ENCODE data around the gene ZSCAN10. TPM values are rescaled to one million over a fixed set of nuclear protein-coding genes. Genes with fewer than 3 reads are reported as not detected.
A peak's percentile ranks its signal among the peaks of the same experiment; 100 is the strongest.

Gene ZSCAN10
- total and polyA plus RNA-seq, 2 donors (not counting 1 experiment from before 2014, with no cell fraction given) = 0.02 TPM; not detected in 1

DNA sequence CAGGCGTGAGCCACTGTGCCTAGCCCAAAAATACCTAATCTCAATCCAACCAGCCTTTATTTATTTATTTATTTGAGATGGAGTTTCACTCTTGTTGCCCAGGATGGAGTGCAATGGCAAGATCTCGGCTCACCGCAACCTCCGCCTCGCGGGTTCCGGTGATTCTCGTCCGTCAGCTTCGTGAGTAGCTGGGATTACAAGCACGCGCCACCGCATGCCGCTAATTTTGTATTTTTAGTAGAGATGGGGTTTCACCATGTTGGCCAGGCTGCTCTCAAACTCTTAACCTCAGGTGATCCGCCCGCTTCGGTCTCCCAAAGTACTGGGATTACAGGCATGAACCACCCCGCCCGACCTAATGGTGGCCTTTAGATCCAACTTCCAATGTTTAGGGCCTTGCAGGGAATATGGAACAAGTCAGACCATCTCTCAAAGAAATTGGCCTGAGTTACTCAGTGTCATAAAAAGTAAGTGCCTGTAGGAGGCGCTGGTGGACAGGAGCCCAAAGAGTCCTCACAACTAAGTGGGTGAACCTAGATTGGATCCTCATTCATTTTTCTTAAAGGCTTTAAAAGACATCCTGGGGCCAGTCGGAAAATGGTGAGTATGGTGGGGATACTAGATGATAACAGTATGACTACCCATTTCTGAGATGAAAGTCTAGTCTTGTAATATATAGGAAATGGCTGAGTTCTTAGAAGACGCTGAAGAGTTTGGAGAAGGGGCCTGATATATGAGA is 4.6 kb downstream of the ZSCAN10 start:
- no peak overlapping the region for H3K9ac ChIP-seq (ENCODE audit: insufficient read depth, low read length)
- H3K27ac ChIP-seq (ENCODE audit: insufficient read depth, low read length) = no peak overlapping the region
- no peaks in the 10 kb centered on the region for H3K4me1 ChIP-seq (ENCODE audit: control insufficient read depth, extremely low read depth, insufficient read depth, low read length)
- TF ChIP-seq, protein P1, sequence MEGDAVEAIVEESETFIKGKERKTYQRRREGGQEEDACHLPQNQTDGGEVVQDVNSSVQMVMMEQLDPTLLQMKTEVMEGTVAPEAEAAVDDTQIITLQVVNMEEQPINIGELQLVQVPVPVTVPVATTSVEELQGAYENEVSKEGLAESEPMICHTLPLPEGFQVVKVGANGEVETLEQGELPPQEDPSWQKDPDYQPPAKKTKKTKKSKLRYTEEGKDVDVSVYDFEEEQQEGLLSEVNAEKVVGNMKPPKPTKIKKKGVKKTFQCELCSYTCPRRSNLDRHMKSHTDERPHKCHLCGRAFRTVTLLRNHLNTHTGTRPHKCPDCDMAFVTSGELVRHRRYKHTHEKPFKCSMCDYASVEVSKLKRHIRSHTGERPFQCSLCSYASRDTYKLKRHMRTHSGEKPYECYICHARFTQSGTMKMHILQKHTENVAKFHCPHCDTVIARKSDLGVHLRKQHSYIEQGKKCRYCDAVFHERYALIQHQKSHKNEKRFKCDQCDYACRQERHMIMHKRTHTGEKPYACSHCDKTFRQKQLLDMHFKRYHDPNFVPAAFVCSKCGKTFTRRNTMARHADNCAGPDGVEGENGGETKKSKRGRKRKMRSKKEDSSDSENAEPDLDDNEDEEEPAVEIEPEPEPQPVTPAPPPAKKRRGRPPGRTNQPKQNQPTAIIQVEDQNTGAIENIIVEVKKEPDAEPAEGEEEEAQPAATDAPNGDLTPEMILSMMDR (conservative IDR thresholded peaks at IDR 0.05 in 1 of 2, IDR thresholded peaks at IDR 0.05 in 1 of 2; ENCODE audit: low read depth in 1 of 2, low read length in 2 of 2) = peak; percentile 39 to 67
- TF ChIP-seq EZH2 (IDR thresholded peaks at IDR 0.05; ENCODE audit: low read length, missing control alignments) = no peak
- no peaks in the 10 kb centered on the region for H4K20me1 ChIP-seq (ENCODE audit: control insufficient read depth, extremely low read depth, insufficient read depth, low read length)
- peaks cover 20% of the 10 kb centered on the region for H3K27me3 ChIP-seq (ENCODE audit: control insufficient read depth, insufficient read depth, low read length)
- no peaks in the 10 kb centered on the region for H3K9me3 ChIP-seq (ENCODE audit: control insufficient read depth, insufficient read depth, low read depth, low read length)
- no peak overlapping the region for H3K4me2 ChIP-seq (ENCODE audit: extremely low read depth, insufficient read depth, low read length)
- no peaks in the 10 kb centered on the region for H3K36me3 ChIP-seq (ENCODE audit: control insufficient read depth, insufficient read depth, low read length)
- no peak overlapping the region for H3K4me3 ChIP-seq (replicated peaks in 1 of 4; ENCODE audit: control extremely low read depth in 1 of 4, insufficient read depth in 1 of 4, low read depth in 3 of 4, low read length in 4 of 4)
- H2AFZ ChIP-seq (ENCODE audit: low read length) = no peak overlapping the region
- peak in 1 of 2 donors; percentile 49 for DNase-seq (ENCODE audit: low read depth in 2 of 2)
- H3K79me2 ChIP-seq (ENCODE audit: control insufficient read depth, insufficient read depth, low read length) = no peaks in the 10 kb centered on the region

DNA sequence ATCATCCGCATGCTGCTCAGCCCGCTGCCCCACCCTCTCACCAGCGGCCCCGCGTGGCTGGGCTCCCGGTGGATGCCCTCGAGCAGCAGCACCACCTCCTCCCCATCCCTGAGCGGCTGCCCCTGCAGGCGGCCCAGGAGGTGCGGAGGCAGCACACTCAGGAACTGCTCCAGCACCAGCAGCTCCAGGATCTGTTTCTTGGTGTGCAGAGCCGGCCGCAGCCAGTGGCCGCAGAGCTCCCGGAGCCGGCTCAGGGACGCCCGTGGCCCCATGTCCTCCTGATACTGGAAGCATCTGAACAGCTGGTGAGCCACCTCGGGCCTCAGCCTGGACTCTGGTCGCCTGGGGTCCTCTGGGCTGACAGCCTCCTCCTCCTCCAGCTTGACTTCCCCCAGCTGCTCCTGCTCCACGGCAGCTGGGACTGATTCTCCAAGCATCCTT is 6.6 kb downstream of the ZSCAN10 start:
- H2AFZ ChIP-seq (ENCODE audit: low read length) = no peak overlapping the region
- H4K20me1 ChIP-seq (ENCODE audit: control insufficient read depth, extremely low read depth, insufficient read depth, low read length) = no peaks in the 10 kb centered on the region
- H3K9me3 ChIP-seq (ENCODE audit: control insufficient read depth, insufficient read depth, low read depth, low read length) = no peaks in the 10 kb centered on the region
- H3K4me2 ChIP-seq (ENCODE audit: extremely low read depth, insufficient read depth, low read length) = no peak overlapping the region
- H3K4me3 ChIP-seq (replicated peaks in 1 of 4; ENCODE audit: control extremely low read depth in 1 of 4, insufficient read depth in 1 of 4, low read depth in 3 of 4, low read length in 4 of 4) = no peak overlapping the region
- no peak for DNase-seq (ENCODE audit: low read depth in 2 of 2)
- H3K9ac ChIP-seq (ENCODE audit: insufficient read depth, low read length) = no peak overlapping the region
- H3K79me2 ChIP-seq (ENCODE audit: control insufficient read depth, insufficient read depth, low read length) = no peaks in the 10 kb centered on the region
- no peak overlapping the region for H3K27ac ChIP-seq (ENCODE audit: insufficient read depth, low read length)
- no peaks in the 10 kb centered on the region for H3K4me1 ChIP-seq (ENCODE audit: control insufficient read depth, extremely low read depth, insufficient read depth, low read length)
- H3K27me3 ChIP-seq (ENCODE audit: control insufficient read depth, insufficient read depth, low read length) = peaks cover 8% of the 10 kb centered on the region
- H3K36me3 ChIP-seq (ENCODE audit: control insufficient read depth, insufficient read depth, low read length) = no peaks in the 10 kb centered on the region
- TF ChIP-seq, protein P1 (conservative IDR thresholded peaks at IDR 0.05 in 1 of 2, IDR thresholded peaks at IDR 0.05 in 1 of 2; ENCODE audit: low read depth in 1 of 2, low read length in 2 of 2) = no peak
- no peak for TF ChIP-seq EZH2 (IDR thresholded peaks at IDR 0.05; ENCODE audit: low read length, missing control alignments)

DNA sequence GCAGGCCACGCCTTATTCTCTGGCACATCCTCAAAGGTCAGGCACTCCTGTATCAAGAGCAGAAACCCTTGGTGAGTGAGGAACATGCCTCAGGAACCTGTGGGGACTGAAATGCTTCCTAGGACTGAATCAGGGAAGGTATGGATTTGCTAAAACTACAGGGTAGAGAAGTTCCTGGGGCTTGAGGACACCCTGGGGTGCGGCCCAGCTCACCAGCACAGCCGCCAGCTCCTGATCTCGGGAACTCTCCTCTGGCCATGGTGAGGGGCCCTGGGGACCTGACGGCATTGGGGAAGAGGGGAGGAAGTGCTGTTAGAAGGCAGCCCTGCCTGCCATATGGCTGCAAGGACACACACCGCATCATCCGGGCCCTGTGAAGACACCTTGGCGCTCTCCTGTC is 7.5 kb downstream of the ZSCAN10 start:
- H3K9me3 ChIP-seq (ENCODE audit: control insufficient read depth, insufficient read depth, low read depth, low read length) = no peaks in the 10 kb centered on the region
- DNase-seq (ENCODE audit: low read depth in 2 of 2) = no peak
- H3K4me2 ChIP-seq (ENCODE audit: extremely low read depth, insufficient read depth, low read length) = no peak overlapping the region
- H3K27ac ChIP-seq (ENCODE audit: insufficient read depth, low read length) = no peak overlapping the region
- TF ChIP-seq EZH2 (IDR thresholded peaks at IDR 0.05; ENCODE audit: low read length, missing control alignments) = no peak
- TF ChIP-seq, protein P1 (conservative IDR thresholded peaks at IDR 0.05 in 1 of 2, IDR thresholded peaks at IDR 0.05 in 1 of 2; ENCODE audit: low read depth in 1 of 2, low read length in 2 of 2) = no peak
- H2AFZ ChIP-seq (ENCODE audit: low read length) = no peak overlapping the region
- no peaks in the 10 kb centered on the region for H3K4me1 ChIP-seq (ENCODE audit: control insufficient read depth, extremely low read depth, insufficient read depth, low read length)
- H4K20me1 ChIP-seq (ENCODE audit: control insufficient read depth, extremely low read depth, insufficient read depth, low read length) = no peaks in the 10 kb centered on the region
- H3K9ac ChIP-seq (ENCODE audit: insufficient read depth, low read length) = no peak overlapping the region
- H3K79me2 ChIP-seq (ENCODE audit: control insufficient read depth, insufficient read depth, low read length) = no peaks in the 10 kb centered on the region
- no peaks in the 10 kb centered on the region for H3K36me3 ChIP-seq (ENCODE audit: control insufficient read depth, insufficient read depth, low read length)
- no peak overlapping the region for H3K4me3 ChIP-seq (replicated peaks in 1 of 4; ENCODE audit: control extremely low read depth in 1 of 4, insufficient read depth in 1 of 4, low read depth in 3 of 4, low read length in 4 of 4)
- peaks cover 8% of the 10 kb centered on the region for H3K27me3 ChIP-seq (ENCODE audit: control insufficient read depth, insufficient read depth, low read length)
